OCI-LY7 (cell line): ENCODE data around the gene PPP3CA. TPM values are rescaled to one million over a fixed set of nuclear protein-coding genes. Genes with fewer than 3 reads are reported as not detected.

Source experiments
- BruUV-seq: library from RNA; stranded (reverse); fragments of 400-500 nt; replicated peaks from 2 replicates; lab custom pipeline; 2021; lab: Mats Ljungman, UMichigan
- CTCF ChIA-PET: fragments of 300-600 bp; sonication (Branson Sonifier 250); formaldehyde crosslinking; loops from one replicate; lab custom pipeline; 2022; ENCODE audit warnings: antibody characterized with exemption; ENCODE audit not compliant: unreplicated experiment; lab: Charles Lee
- POLR2A ChIA-PET: fragments of 300-600 bp; sonication (Branson Sonifier 250); formaldehyde crosslinking; loops from one replicate; lab custom pipeline; 2022; ENCODE audit warnings: antibody characterized with exemption; lab: Charles Lee
- DNase-seq: peaks from one replicate; pipeline ENCODE4 v3.0.0-alpha.2; 2015; ENCODE audit warnings: low spot score
- H2AFZ ChIP-seq: fragments of 200-600 bp; sonication (generic), shearing (Covaris generic); 2 replicates; pipeline ENCODE4 v1.6.1; 2014; ENCODE audit warnings: mild to moderate bottlenecking, antibody characterized with exemption, low read length, moderate library complexity
- H3K27ac ChIP-seq: fragments of 200-600 bp; sonication (generic); 2 replicates; pipeline ENCODE4 v1.5.1; 2014; ENCODE audit warnings: mixed run types, low read depth, mild to moderate bottlenecking, moderate library complexity, low read length, inconsistent platforms; ENCODE audit not compliant: poor library complexity, severe bottlenecking
- H3K36me3 ChIP-seq: fragments of 200-600 bp; sonication (generic); 2 replicates; pipeline ENCODE4 v1.6.1; 2014; ENCODE audit warnings: mild to moderate bottlenecking, antibody characterized with exemption, low read length, moderate library complexity, mixed read lengths; ENCODE audit not compliant: insufficient read depth
- H3K4me1 ChIP-seq: fragments of 200-600 bp; sonication (generic); 2 replicates; pipeline ENCODE4 v1.5.1; 2014; ENCODE audit warnings: mild to moderate bottlenecking, low read length; ENCODE audit not compliant: insufficient read depth, poor library complexity, severe bottlenecking
- H3K4me2 ChIP-seq: fragments of 200-600 bp; sonication (generic); 2 replicates; pipeline ENCODE4 v1.6.1; 2014; ENCODE audit warnings: mild to moderate bottlenecking, low read length
- H3K4me3 ChIP-seq: fragments of 200-600 bp; sonication (generic); 2 replicates; pipeline ENCODE4 v1.5.1; 2014; ENCODE audit warnings: mild to moderate bottlenecking, low read depth, low read length; ENCODE audit not compliant: poor library complexity, severe bottlenecking
- H3K79me2 ChIP-seq: fragments of 200-600 bp; sonication (generic); 2 replicates; pipeline ENCODE4 v1.6.1; 2016; ENCODE audit warnings: low read depth, mild to moderate bottlenecking, low read length, moderate library complexity, mixed read lengths; ENCODE audit not compliant: insufficient read depth
- H3K9me2 ChIP-seq: fragments of 200-600 bp; sonication (generic); 2 replicates; pipeline ENCODE4 v1.6.1; 2016; ENCODE audit warnings: mild to moderate bottlenecking, low read length, mixed read lengths; ENCODE audit not compliant: insufficient read depth
- H3K9me3 ChIP-seq: fragments of 200-600 bp; sonication (generic); 2 replicates; pipeline ENCODE4 v1.6.1; 2014; ENCODE audit warnings: mild to moderate bottlenecking, mixed run types, low read length, mixed read lengths
- H4K20me1 ChIP-seq: fragments of 200-600 bp; sonication (generic); 2 replicates; pipeline ENCODE4 v1.6.1; 2014; ENCODE audit warnings: mild to moderate bottlenecking, antibody characterized with exemption, low read length, moderate library complexity, mixed read lengths; ENCODE audit not compliant: insufficient read depth
- EZH2phosphoT487 ChIP-seq: fragments of 200-600 bp; sonication (generic); IDR thresholded peaks from 2 replicates; pipeline ENCODE4 v1.6.1; 2018; ENCODE audit warnings: low read depth, borderline replicate concordance, mild to moderate bottlenecking, mixed run types, antibody characterized with exemption, low read length, moderate library complexity, mixed read lengths
- intact Hi-C: fragments of 100-400 bp; cut with micrococcal nuclease; formaldehyde crosslinking; loops from one replicate; pipeline ENCODE4 v1.10.0; 2022; ENCODE audit not compliant: unreplicated experiment
- total RNA-seq, 2 experiments: library from RNA; depleted of rRNA in 1 of 2; stranded (reverse); fragments of >200 nt in 1 of 2; shearing (Covaris generic) in 1 of 2; gene quantifications; 2 replicates each; pipeline ENCODE4 v1.2.3, GENCODE V29; 2014 to 2022
- TF ChIP-seq, protein P1 (sequence below): fragments of 200-600 bp; sonication (generic); conservative IDR thresholded peaks from 2 replicates; pipeline ENCODE4 v1.5.1; 2014; ENCODE audit warnings: mild to moderate bottlenecking, antibody characterized with exemption, low read length, moderate library complexity, mixed read lengths

PPP3CA gene
- total RNA-seq, 2 experiments from 2014 or later: 9.2 to 13.6 TPM

DNA sequence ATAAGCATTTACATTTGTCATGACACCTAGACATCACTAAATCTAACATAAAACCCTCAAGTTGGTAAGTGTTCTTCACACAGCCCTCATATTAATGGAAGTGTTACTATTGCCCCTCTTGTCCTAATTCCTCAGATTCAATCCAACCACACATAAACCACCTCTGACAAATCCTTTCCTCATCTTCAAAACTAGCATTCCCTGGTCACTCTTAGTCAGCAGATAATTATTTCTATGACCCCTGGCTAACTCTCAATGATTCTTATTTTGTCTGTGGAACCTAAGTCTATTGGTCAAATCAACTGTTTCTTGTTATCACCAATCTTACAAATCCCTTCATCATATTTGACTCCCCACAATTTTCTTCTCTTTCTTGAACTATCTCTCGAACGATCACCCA is 168.6 kb downstream of the PPP3CA start:
- POLR2A ChIA-PET: no interaction called here
- no peaks in the 10 kb centered on the region for H4K20me1 ChIP-seq
- intact Hi-C loops: no loop called here
- no peak overlapping the region for H3K4me3 ChIP-seq
- no peaks in the 10 kb centered on the region for H3K79me2 ChIP-seq
- H3K9me3 ChIP-seq: no peaks in the 10 kb centered on the region
- H3K4me2 ChIP-seq: no peak overlapping the region
- H2AFZ ChIP-seq: no peak overlapping the region
- no peaks in the 10 kb centered on the region for H3K4me1 ChIP-seq
- no peaks in the 10 kb centered on the region for H3K36me3 ChIP-seq
- no peak overlapping the region for H3K27ac ChIP-seq
- CTCF ChIA-PET: no interaction called here
- TF ChIP-seq, protein P1, sequence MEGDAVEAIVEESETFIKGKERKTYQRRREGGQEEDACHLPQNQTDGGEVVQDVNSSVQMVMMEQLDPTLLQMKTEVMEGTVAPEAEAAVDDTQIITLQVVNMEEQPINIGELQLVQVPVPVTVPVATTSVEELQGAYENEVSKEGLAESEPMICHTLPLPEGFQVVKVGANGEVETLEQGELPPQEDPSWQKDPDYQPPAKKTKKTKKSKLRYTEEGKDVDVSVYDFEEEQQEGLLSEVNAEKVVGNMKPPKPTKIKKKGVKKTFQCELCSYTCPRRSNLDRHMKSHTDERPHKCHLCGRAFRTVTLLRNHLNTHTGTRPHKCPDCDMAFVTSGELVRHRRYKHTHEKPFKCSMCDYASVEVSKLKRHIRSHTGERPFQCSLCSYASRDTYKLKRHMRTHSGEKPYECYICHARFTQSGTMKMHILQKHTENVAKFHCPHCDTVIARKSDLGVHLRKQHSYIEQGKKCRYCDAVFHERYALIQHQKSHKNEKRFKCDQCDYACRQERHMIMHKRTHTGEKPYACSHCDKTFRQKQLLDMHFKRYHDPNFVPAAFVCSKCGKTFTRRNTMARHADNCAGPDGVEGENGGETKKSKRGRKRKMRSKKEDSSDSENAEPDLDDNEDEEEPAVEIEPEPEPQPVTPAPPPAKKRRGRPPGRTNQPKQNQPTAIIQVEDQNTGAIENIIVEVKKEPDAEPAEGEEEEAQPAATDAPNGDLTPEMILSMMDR: no peak
- no peak for TF ChIP-seq EZH2phosphoT487
- DNase-seq: no peak
- no peaks in the 10 kb centered on the region for H3K9me2 ChIP-seq
- BruUV-seq: no TSS peak

DNA sequence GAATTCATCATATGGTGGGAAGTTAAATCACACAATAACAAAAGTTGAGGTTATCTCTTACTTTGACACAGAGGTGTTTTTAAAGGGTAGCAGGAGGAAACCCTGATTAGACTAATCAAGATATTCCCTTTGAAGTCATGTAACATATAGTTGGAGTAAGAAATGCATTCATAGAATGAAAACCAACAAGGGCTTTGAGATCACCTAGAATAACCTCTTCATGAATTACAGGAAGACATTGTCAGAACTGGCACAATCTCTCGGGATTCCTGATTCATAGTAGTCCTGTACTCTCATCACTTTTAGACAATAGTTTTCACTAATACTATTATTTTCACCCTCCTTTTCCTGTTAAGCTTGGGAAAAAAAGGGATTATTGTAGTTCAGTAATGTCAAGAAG is 170.2 kb downstream of the PPP3CA start:
- ChIA-PET POLR2A (no interaction called here), CTCF (no interaction called here)
- Histone ChIP-seq H3K4me3 (no peak overlapping the region), H3K9me2 (no peaks in the 10 kb centered on the region), H3K27ac (no peak overlapping the region), H2AFZ (no peak overlapping the region), H3K79me2 (no peaks in the 10 kb centered on the region), H3K4me2 (no peak overlapping the region), H4K20me1 (no peaks in the 10 kb centered on the region), H3K36me3 (no peaks in the 10 kb centered on the region), H3K9me3 (no peaks in the 10 kb centered on the region), H3K4me1 (no peaks in the 10 kb centered on the region)
- TF ChIP-seq, protein P1: no peak
- no peak for TF ChIP-seq EZH2phosphoT487
- intact Hi-C loops: no loop called here
- BruUV-seq: no TSS peak
- no peak for DNase-seq

DNA sequence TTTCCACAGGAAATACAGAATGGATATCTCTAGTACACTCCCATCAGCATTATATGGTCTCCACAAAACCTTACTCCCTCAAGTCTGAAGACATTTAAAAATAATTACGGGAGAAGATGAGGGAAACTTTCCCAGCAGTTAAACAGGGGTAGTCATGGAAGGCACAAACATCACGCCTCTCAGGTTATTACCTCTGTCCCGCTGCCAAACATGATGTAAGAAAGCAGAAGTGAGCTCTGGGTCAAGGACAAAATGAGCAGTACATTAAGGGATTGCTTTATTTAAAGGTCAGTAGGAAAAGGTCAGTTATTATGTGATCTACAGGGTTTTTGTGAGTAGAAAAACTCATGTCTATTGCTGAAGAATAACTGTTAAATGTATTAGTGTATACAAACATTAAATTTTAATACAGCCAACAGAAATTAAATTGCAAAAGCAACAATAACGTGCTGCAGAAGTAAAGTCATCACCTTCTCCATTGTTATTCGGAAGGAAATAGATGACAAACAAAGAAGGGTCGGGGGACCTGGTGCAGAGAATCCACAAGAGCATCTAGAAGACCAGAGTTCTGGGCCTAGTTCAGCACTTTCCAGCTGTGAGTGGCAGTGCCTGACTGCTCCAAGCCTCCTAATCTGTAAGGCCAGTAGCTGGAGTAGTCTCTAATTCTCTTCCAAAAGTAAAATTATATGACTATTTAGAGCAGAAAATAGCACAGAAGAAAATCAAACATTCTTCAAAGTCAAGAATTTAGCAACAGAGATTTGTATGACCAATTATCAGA is 171.2 kb downstream of the PPP3CA start:
- Histone ChIP-seq H3K79me2 (no peaks in the 10 kb centered on the region), H3K9me2 (no peaks in the 10 kb centered on the region), H3K4me2 (no peak overlapping the region), H3K36me3 (no peaks in the 10 kb centered on the region), H3K9me3 (no peaks in the 10 kb centered on the region), H3K27ac (no peak overlapping the region), H3K4me1 (no peaks in the 10 kb centered on the region), H3K4me3 (no peak overlapping the region), H4K20me1 (no peaks in the 10 kb centered on the region), H2AFZ (no peak overlapping the region)
- ChIA-PET POLR2A (no interaction called here), CTCF (no interaction called here)
- TF ChIP-seq, protein P1: no peak
- no peak for TF ChIP-seq EZH2phosphoT487
- intact Hi-C loops: no loop called here
- BruUV-seq: no TSS peak
- DNase-seq: no peak
